Measurements from ENCODE around the gene SLC29A3.

Gene SLC29A3

DNA sequence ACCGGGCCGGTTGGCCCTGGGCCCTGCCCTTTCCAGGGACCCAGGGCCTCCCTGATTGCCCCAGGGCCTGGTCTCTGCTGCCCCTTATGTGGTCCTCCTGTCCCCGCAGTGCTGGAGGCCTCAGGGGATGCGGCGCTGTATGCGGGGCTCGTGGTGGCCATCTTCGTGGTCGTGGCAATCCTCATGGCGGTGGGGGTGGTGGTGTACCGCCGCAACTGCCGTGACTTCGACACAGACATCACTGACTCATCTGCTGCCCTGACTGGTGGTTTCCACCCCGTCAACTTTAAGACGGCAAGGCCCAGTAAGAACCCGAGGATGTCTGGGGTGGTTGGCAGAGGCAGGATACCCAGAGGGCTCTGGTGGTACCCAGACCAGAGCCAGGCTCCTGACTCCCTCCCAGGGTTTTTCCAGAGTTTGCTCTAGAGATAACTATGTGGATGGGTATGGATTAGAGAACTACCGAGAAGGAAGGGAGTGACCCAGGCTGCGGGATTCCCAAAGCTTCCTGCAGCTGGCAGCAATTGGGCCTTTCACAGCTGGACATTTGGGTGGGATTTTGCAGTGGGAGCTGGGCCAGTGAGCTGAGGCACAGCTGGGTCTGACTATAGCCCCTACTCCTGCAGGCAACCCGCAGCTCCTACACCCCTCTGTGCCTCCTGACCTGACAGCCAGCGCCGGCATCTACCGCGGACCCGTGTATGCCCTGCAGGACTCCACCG is 28.1 kb upstream of the SLC29A3 start:
- peaks cover 2% of the 10 kb centered on the region for H3K79me1 ChIP-seq (ENCODE audit: low read depth, low read length)
- no peak overlapping the region for H3K4me3 ChIP-seq (ENCODE audit: low read length in 2 of 2)
- no peak overlapping the region for H2BK120ac ChIP-seq (ENCODE audit: low read depth, low read length)
- H4K8ac ChIP-seq (ENCODE audit: low read depth, low read length): no peak overlapping the region
- peak overlapping the region; percentile 17 for H3K18ac ChIP-seq (ENCODE audit: low read length)
- peaks cover 0 to 10% (median 2%) of the 10 kb centered on the region in 3 experiments for H3K27me3 ChIP-seq (ENCODE audit: control insufficient read depth in 3 of 3, insufficient read depth in 3 of 3, low read depth in 1 of 3, low read length in 3 of 3)
- no peak overlapping the region for H3K27ac ChIP-seq (replicated peaks; ENCODE audit: low read length)
- DNase-seq (ENCODE audit: low spot score): no peak
- peak overlapping the region; percentile 17 for H3K23ac ChIP-seq (ENCODE audit: low read depth, low read length, poor library complexity)
- H2BK5ac ChIP-seq (ENCODE audit: low read length): no peak overlapping the region
- no peak overlapping the region for H2AFZ ChIP-seq (ENCODE audit: low read length)
- no peak overlapping the region for H3K4me2 ChIP-seq (ENCODE audit: insufficient read depth, low read length, poor library complexity, severe bottlenecking)
- H3K9me3 ChIP-seq (replicated peaks in 1 of 2; ENCODE audit: control insufficient read depth in 2 of 2, insufficient read depth in 1 of 2, low read depth in 1 of 2, low read length in 2 of 2): peaks cover 0 to 2% of the 10 kb centered on the region in 2 donors
- WGBS, 2 donors (ENCODE audit: extremely low coverage in 2 of 2, insufficient read length in 2 of 2, insufficient replicate concordance in 1 of 2): no CpG with 5 or more reads among the region's 26 CpGs
- no peak overlapping the region for H2AK5ac ChIP-seq (ENCODE audit: low read depth, low read length)
- no peak overlapping the region for H3K14ac ChIP-seq (ENCODE audit: low read length)
- no peak overlapping the region for H3K9ac ChIP-seq (ENCODE audit: low read depth, low read length, poor library complexity)
- no peak overlapping the region for H3K4ac ChIP-seq (ENCODE audit: low read length)
- no peak overlapping the region for H4K91ac ChIP-seq (ENCODE audit: low read depth, low read length, poor library complexity)
- H3K4me1 ChIP-seq (ENCODE audit: control insufficient read depth in 2 of 2, insufficient read depth in 1 of 2, low read depth in 1 of 2, low read length in 2 of 2): no peaks in the 10 kb centered on the region
- H3K36me3 ChIP-seq (replicated peaks in 1 of 2; ENCODE audit: control insufficient read depth in 2 of 2, insufficient read depth in 2 of 2, low read length in 2 of 2): no peaks in the 10 kb centered on the region
- no peak overlapping the region for H2BK12ac ChIP-seq (ENCODE audit: low read length)
- H2BK15ac ChIP-seq (ENCODE audit: low read length): no peak overlapping the region

- Histone ChIP-seq H3K18ac (ENCODE audit: low read length) (peak overlapping the region; percentile 72), H3K9me3 (replicated peaks in 1 of 2; ENCODE audit: control insufficient read depth in 2 of 2, insufficient read depth in 1 of 2, low read depth in 1 of 2, low read length in 2 of 2) (peaks cover 0 to 2% of the 10 kb centered on the region in 2 donors)
- no CpG with 5 or more reads among the region's 13 CpGs for WGBS, 2 donors (ENCODE audit: extremely low coverage in 2 of 2, insufficient read length in 2 of 2, insufficient replicate concordance in 1 of 2)
These were observed 27.5 kb upstream of the SLC29A3 start for GRCh38 chr10:71291528-71291900.

GRCh38 chr10:71292624-71293445 is 26.2 kb upstream of the SLC29A3 start:
- peaks cover 2% of the 10 kb centered on the region for H3K79me1 ChIP-seq (ENCODE audit: low read depth, low read length)
- H2BK120ac ChIP-seq (ENCODE audit: low read depth, low read length): peak overlapping the region; percentile 64
- no peak overlapping the region for H2AFZ ChIP-seq (ENCODE audit: low read length)
- H2BK12ac ChIP-seq (ENCODE audit: low read length): no peak overlapping the region
- H3K27me3 ChIP-seq (ENCODE audit: control insufficient read depth in 3 of 3, insufficient read depth in 3 of 3, low read depth in 1 of 3, low read length in 3 of 3): peaks cover 0 to 10% (median 2%) of the 10 kb centered on the region in 3 experiments
- H3K4me3 ChIP-seq (ENCODE audit: low read length in 2 of 2): no peak overlapping the region
- no peak for DNase-seq (ENCODE audit: low spot score)
- H3K9me3 ChIP-seq (replicated peaks in 1 of 2; ENCODE audit: control insufficient read depth in 2 of 2, insufficient read depth in 1 of 2, low read depth in 1 of 2, low read length in 2 of 2): peaks cover 0 to 2% of the 10 kb centered on the region in 2 donors
- no peak overlapping the region for H3K27ac ChIP-seq (replicated peaks; ENCODE audit: low read length)
- H3K14ac ChIP-seq (ENCODE audit: low read length): no peak overlapping the region
- H4K91ac ChIP-seq (ENCODE audit: low read depth, low read length, poor library complexity): no peak overlapping the region
- H3K4ac ChIP-seq (ENCODE audit: low read length): no peak overlapping the region
- H3K36me3 ChIP-seq (replicated peaks in 1 of 2; ENCODE audit: control insufficient read depth in 2 of 2, insufficient read depth in 2 of 2, low read length in 2 of 2): no peaks in the 10 kb centered on the region
- no peak overlapping the region for H3K9ac ChIP-seq (ENCODE audit: low read depth, low read length, poor library complexity)
- H3K4me1 ChIP-seq (ENCODE audit: control insufficient read depth in 2 of 2, insufficient read depth in 1 of 2, low read depth in 1 of 2, low read length in 2 of 2): no peaks in the 10 kb centered on the region
- H3K23ac ChIP-seq (ENCODE audit: low read depth, low read length, poor library complexity): no peak overlapping the region
- H3K18ac ChIP-seq (ENCODE audit: low read length): no peak overlapping the region
- H2AK5ac ChIP-seq (ENCODE audit: low read depth, low read length): no peak overlapping the region
- H4K8ac ChIP-seq (ENCODE audit: low read depth, low read length): no peak overlapping the region
- WGBS, 2 donors (ENCODE audit: extremely low coverage in 2 of 2, insufficient read length in 2 of 2, insufficient replicate concordance in 1 of 2): no CpG with 5 or more reads among the region's 10 CpGs
- no peak overlapping the region for H3K4me2 ChIP-seq (ENCODE audit: insufficient read depth, low read length, poor library complexity, severe bottlenecking)
- no peak overlapping the region for H2BK15ac ChIP-seq (ENCODE audit: low read length)
- H2BK5ac ChIP-seq (ENCODE audit: low read length): no peak overlapping the region

More at GRCh38 chr10:71291528-71291900, 27.5 kb upstream of the SLC29A3 start:
- Histone ChIP-seq H3K14ac (ENCODE audit: low read length) (no peak overlapping the region), H3K4me1 (ENCODE audit: control insufficient read depth in 2 of 2, insufficient read depth in 1 of 2, low read depth in 1 of 2, low read length in 2 of 2) (no peaks in the 10 kb centered on the region), H3K79me1 (ENCODE audit: low read depth, low read length) (peaks cover 2% of the 10 kb centered on the region), H4K8ac (ENCODE audit: low read depth, low read length) (no peak overlapping the region), H3K4me3 (ENCODE audit: low read length in 2 of 2) (no peak overlapping the region), H2AFZ (ENCODE audit: low read length) (no peak overlapping the region), H3K4ac (ENCODE audit: low read length) (no peak overlapping the region), H2BK5ac (ENCODE audit: low read length) (no peak overlapping the region), H3K27ac (replicated peaks; ENCODE audit: low read length) (no peak overlapping the region), H2BK15ac (ENCODE audit: low read length) (no peak overlapping the region), H4K91ac (ENCODE audit: low read depth, low read length, poor library complexity) (no peak overlapping the region), H2AK5ac (ENCODE audit: low read depth, low read length) (no peak overlapping the region), H3K9ac (ENCODE audit: low read depth, low read length, poor library complexity) (no peak overlapping the region), H3K27me3 (ENCODE audit: control insufficient read depth in 3 of 3, insufficient read depth in 3 of 3, low read depth in 1 of 3, low read length in 3 of 3) (peaks cover 0 to 10% (median 2%) of the 10 kb centered on the region in 3 experiments), H2BK12ac (ENCODE audit: low read length) (no peak overlapping the region), H3K4me2 (ENCODE audit: insufficient read depth, low read length, poor library complexity, severe bottlenecking) (no peak overlapping the region), H3K36me3 (replicated peaks in 1 of 2; ENCODE audit: control insufficient read depth in 2 of 2, insufficient read depth in 2 of 2, low read length in 2 of 2) (no peaks in the 10 kb centered on the region), H3K23ac (ENCODE audit: low read depth, low read length, poor library complexity) (no peak overlapping the region), H2BK120ac (ENCODE audit: low read depth, low read length) (no peak overlapping the region)
- no peak for DNase-seq (ENCODE audit: low spot score)

DNA sequence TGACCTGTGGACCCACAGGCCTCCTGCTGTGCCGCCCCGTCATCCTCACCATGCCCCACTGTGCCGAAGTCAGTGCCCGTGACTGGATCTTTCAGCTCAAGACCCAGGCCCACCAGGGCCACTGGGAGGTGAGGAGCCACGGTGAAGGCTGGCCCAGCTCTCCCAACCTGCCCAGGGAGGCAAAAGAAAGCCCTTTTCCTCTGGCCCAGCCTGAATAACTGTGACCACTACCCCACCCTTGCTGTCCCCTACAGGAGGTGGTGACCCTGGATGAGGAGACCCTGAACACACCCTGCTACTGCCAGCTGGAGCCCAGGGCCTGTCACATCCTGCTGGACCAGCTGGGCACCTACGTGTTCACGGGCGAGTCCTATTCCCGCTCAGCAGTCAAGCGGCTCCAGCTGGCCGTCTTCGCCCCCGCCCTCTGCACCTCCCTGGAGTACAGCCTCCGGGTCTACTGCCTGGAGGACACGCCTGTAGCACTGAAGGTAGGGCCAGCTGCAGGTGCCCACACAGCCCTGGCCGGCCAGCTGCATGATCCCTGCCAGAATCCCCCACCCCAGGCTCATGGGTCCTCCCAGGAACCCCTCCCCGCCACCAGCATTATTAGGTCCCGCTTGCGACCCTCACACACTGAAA is 25.5 kb upstream of the SLC29A3 start:
- Histone ChIP-seq H3K23ac (ENCODE audit: low read depth, low read length, poor library complexity) (no peak overlapping the region), H3K18ac (ENCODE audit: low read length) (peak overlapping the region; percentile 21), H4K91ac (ENCODE audit: low read depth, low read length, poor library complexity) (no peak overlapping the region), H3K79me1 (ENCODE audit: low read depth, low read length) (no peaks in the 10 kb centered on the region), H3K9ac (ENCODE audit: low read depth, low read length, poor library complexity) (no peak overlapping the region), H3K14ac (ENCODE audit: low read length) (no peak overlapping the region), H2BK120ac (ENCODE audit: low read depth, low read length) (no peak overlapping the region), H3K4me3 (ENCODE audit: low read length in 2 of 2) (no peak overlapping the region), H3K27ac (replicated peaks; ENCODE audit: low read length) (no peak overlapping the region), H2AK5ac (ENCODE audit: low read depth, low read length) (no peak overlapping the region), H2BK5ac (ENCODE audit: low read length) (no peak overlapping the region), H2BK12ac (ENCODE audit: low read length) (no peak overlapping the region), H3K9me3 (replicated peaks in 1 of 2; ENCODE audit: control insufficient read depth in 2 of 2, insufficient read depth in 1 of 2, low read depth in 1 of 2, low read length in 2 of 2) (no peaks in the 10 kb centered on the region), H3K4me1 (ENCODE audit: control insufficient read depth in 2 of 2, insufficient read depth in 1 of 2, low read depth in 1 of 2, low read length in 2 of 2) (no peaks in the 10 kb centered on the region), H4K8ac (ENCODE audit: low read depth, low read length) (no peak overlapping the region), H3K4ac (ENCODE audit: low read length) (no peak overlapping the region), H3K4me2 (ENCODE audit: insufficient read depth, low read length, poor library complexity, severe bottlenecking) (no peak overlapping the region), H3K36me3 (replicated peaks in 1 of 2; ENCODE audit: control insufficient read depth in 2 of 2, insufficient read depth in 2 of 2, low read length in 2 of 2) (no peaks in the 10 kb centered on the region), H2BK15ac (ENCODE audit: low read length) (no peak overlapping the region), H2AFZ (ENCODE audit: low read length) (no peak overlapping the region), H3K27me3 (ENCODE audit: control insufficient read depth in 3 of 3, insufficient read depth in 3 of 3, low read depth in 1 of 3, low read length in 3 of 3) (peaks cover 0 to 14% (median 0%) of the 10 kb centered on the region in 3 experiments)
- WGBS, 2 donors (ENCODE audit: extremely low coverage in 2 of 2, insufficient read length in 2 of 2, insufficient replicate concordance in 1 of 2): no CpG with 5 or more reads among the region's 19 CpGs
- DNase-seq (ENCODE audit: low spot score): no peak
